PC-3 (cell line): ENCODE results near the gene MCM9.

Experiments
- EZH2 ChIP-seq: fragments of 300-600 bp; sonication (generic); IDR thresholded peaks from one replicate; pipeline ENCODE4 v1.6.1; 2017; ENCODE audit warnings: antibody characterized with exemption, mild to moderate bottlenecking, low read length; ENCODE audit not compliant: unreplicated experiment
- EZH2phosphoT487 ChIP-seq: fragments of 300-600 bp; sonication (generic); IDR thresholded peaks from 2 replicates; pipeline ENCODE4 v1.6.1; 2018; ENCODE audit warnings: mild to moderate bottlenecking, antibody characterized with exemption, low read length, borderline replicate concordance
- TF ChIP-seq, protein P1 (sequence below): fragments of 300-600 bp; sonication (generic); conservative IDR thresholded peaks from 2 replicates; pipeline ENCODE4 v1.5.1; 2017; ENCODE audit warnings: antibody characterized with exemption, low read depth, mild to moderate bottlenecking, low read length

DNA sequence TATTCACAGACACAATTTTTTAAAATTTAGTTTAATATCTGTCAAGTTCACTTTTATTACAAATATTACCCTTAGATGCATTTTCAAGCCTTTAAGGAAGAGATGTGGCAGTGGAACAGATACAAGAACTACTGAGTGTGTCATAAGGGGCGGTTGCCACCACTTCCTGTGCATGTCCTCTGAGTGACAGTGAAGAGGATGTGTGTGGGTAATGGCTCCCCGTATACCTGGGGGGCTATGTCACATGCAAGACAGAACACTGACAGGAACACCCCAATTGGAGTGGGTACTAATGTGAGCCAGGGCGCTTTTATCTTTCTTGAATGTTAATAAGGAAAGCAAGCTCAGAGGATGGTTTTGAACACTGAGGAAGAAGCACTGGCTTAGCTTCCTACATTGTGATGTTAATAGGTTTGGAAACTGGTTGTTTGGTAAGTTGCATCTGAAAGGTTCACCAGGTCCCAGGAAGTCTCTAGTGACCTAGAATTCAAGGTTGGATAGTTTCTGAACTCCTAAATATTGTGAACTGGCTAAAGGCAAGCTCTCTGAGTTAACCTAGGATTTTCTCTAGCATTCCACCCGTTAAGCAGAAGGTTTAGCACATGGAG, 124.4 kb downstream of the MCM9 start:
- TF ChIP-seq, protein P1, sequence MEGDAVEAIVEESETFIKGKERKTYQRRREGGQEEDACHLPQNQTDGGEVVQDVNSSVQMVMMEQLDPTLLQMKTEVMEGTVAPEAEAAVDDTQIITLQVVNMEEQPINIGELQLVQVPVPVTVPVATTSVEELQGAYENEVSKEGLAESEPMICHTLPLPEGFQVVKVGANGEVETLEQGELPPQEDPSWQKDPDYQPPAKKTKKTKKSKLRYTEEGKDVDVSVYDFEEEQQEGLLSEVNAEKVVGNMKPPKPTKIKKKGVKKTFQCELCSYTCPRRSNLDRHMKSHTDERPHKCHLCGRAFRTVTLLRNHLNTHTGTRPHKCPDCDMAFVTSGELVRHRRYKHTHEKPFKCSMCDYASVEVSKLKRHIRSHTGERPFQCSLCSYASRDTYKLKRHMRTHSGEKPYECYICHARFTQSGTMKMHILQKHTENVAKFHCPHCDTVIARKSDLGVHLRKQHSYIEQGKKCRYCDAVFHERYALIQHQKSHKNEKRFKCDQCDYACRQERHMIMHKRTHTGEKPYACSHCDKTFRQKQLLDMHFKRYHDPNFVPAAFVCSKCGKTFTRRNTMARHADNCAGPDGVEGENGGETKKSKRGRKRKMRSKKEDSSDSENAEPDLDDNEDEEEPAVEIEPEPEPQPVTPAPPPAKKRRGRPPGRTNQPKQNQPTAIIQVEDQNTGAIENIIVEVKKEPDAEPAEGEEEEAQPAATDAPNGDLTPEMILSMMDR = no peak
- TF ChIP-seq EZH2phosphoT487 (no peak), EZH2 (no peak)
